Heart left ventricle (tissue), 16 donors: ENCODE data around the gene TOP1. TPM values are rescaled to one million over a fixed set of nuclear protein-coding genes. Genes with fewer than 3 reads are reported as not detected.

Experiments used
- ATAC-seq, 4 donors: fragments of 200-7000 bp; cut with Tn5 transposase; one replicate each; pipeline ENCODE4 v1.9.1; 2020 to 2022; ENCODE audit warnings: moderate library complexity in 4 of 4, mild to moderate bottlenecking in 3 of 4, moderate number of reproducible peaks in 1 of 4
- DNase-seq, 5 donors: peaks; one replicate each; pipeline ENCODE4 v3.0.0-alpha.2; 2020
- H3K27ac ChIP-seq, 12 donors: fragments of 200-600 bp; sonication (generic) in 4 of 12; one replicate each; pipeline versions ENCODE4 v1.5.0 to v1.8.0; 2016 to 2022; ENCODE audit warnings: mild to moderate bottlenecking in 2 of 12
- H3K27me3 ChIP-seq, 9 donors: fragments of 200-600 bp; sonication (generic) in 2 of 9; one replicate each; pipeline versions ENCODE4 v1.5.1 to v1.8.0; 2016 to 2022; ENCODE audit warnings: mild to moderate bottlenecking in 3 of 9
- H3K36me3 ChIP-seq, 9 donors: fragments of 200-600 bp; sonication (generic) in 2 of 9; one replicate each; pipeline versions ENCODE4 v1.5.0 to v1.8.0; 2018 to 2022; ENCODE audit warnings: mild to moderate bottlenecking in 2 of 9
- H3K4me1 ChIP-seq, 12 donors: fragments of 200-600 bp; sonication (generic) in 4 of 12; one replicate each; pipeline versions ENCODE4 v1.5.0 to v1.8.0; 2016 to 2022; ENCODE audit warnings: mild to moderate bottlenecking in 3 of 12
- H3K4me3 ChIP-seq, 12 donors: fragments of 200-600 bp; sonication (generic) in 4 of 12; one replicate each; pipeline versions ENCODE4 v1.5.0 to v1.8.0; 2017 to 2022; ENCODE audit warnings: mild to moderate bottlenecking in 9 of 12, moderate library complexity in 4 of 12
- H3K9me3 ChIP-seq, 12 donors: fragments of 200-600 bp; sonication (generic) in 4 of 12; one replicate each; pipeline versions ENCODE4 v1.5.0 to v1.8.0; 2016 to 2022; ENCODE audit warnings: mild to moderate bottlenecking in 1 of 12
- CTCF ChIP-seq, 12 donors: fragments of 200-600 bp; sonication (generic) in 4 of 12; IDR thresholded peaks; one replicate each; pipeline versions ENCODE4 v1.5.0 to v1.8.0; 2018 to 2022; ENCODE audit warnings: antibody characterized with exemption in 12 of 12, mild to moderate bottlenecking in 5 of 12
- POLR2A ChIP-seq, 2 donors: fragments of 450-650 bp; IDR thresholded peaks; one replicate each; pipeline ENCODE4 v1.6.1; 2017; ENCODE audit warnings: antibody characterized with exemption in 2 of 2, mild to moderate bottlenecking in 2 of 2, moderate library complexity in 2 of 2
- WGBS, 4 donors: extraction: QIAGEN DNeasy Blood & Tissue Kit in 2 of 4; methylation state at CpG; one replicate each; pipeline versions ENCODE4 v1.1.5 to v1.1.7; 2013 to 2018; 5-methylcytosine and 5-hydroxymethylcytosine counted together
- intact Hi-C, 10 donors: fragments of 100-400 bp; cut with DNase I; formaldehyde crosslinking; loops; one replicate each; pipeline versions ENCODE4 v1.11.1 to v1.14.2; 2022
- polyA plus RNA-seq, 2 donors: library from polyadenylated mRNA; stranded (reverse); fragments of 200-250 nt; gene quantifications; one replicate each; pipeline ENCODE4 v1.2.3, GENCODE V29; 2013
- total RNA-seq, 9 donors: library from RNA; depleted of rRNA in 2 of 9; stranded (reverse); fragments of >200 nt in 2 of 9; fragmentation: NEBNext Ultra II Directional in 3 of 9; extraction: Animal tissue kit (Norgen Biotek cat#: 25700) in 3 of 9; gene quantifications; one replicate each; pipeline versions ENCODE4 v1.1.0 to v1.2.4, GENCODE V29; 2016 to 2023
- donor health status: ischemic (EF 13 %, LVEDD 7.1; RV severe dilation, severe dysfunction).
- donor health status: healthy with polysubstance abuse.
- donor health status: DM: no; HTN: yes; CAD: no.
- donor health status: DM: no; HTN: no; CAD: no.
- donor health status: ischemic (EF 25% LVEDD 6.9; RV normal size, moderate dysfunction).
- donor health status: ischemic (EF 25% LVEDD 5.7; RV mildly dilated, moderate dysfunction).
- donor health status: healthy.
- donor health status: DM: yes; HTN: yes; CAD: no.
- donor health status: ischemic (EF 35%, LVEDD 5.7; RV mildly dilated, moderate dysfunction).
- donor health status: nonischemic (EF 11% LVEDD 7.7; RV severe dilation, severe dysfunction).
- donor health status: DM: yes; HTN: yes; CAD: no.
- donor health status: PGD.
- donor health status: ischemic (EF 29% LVEDD 5.4; RV normal size, mild dysfunction).
- donor health status: nonischemic (EF 23%, LVEDD 6.1; RV moderate dilation, normal function).

Gene TOP1
- total and polyA plus RNA-seq, 11 donors: 11.6 to 32.3 (median 21.4) TPM

GRCh38 chr20:41068806-41069205 is 40.2 kb downstream of the TOP1 start:
- Histone ChIP-seq H3K36me3 (peaks cover 0 to 39% (median 15%) of the 10 kb centered on the region in 9 donors), H3K4me3 (no peak overlapping the region), H3K4me1 (peaks cover 0 to 65% (median 32%) of the 10 kb centered on the region in 12 donors), H3K27me3 (no peaks in the 10 kb centered on the region), H3K27ac (no peak overlapping the region), H3K9me3 (no peaks in the 10 kb centered on the region)
- intact Hi-C loops: loop anchor here in 1 of 10 donors (5.0 kb wide), 1 partner anchor 37 kb away; no protein-coding TSS in a partner anchor
- ATAC-seq (no peak), DNase-seq (no peak)
- TF ChIP-seq CTCF (IDR thresholded peaks at IDR 0.05): no peak
- TF ChIP-seq POLR2A (IDR thresholded peaks at IDR 0.05): no peak
- 84 to 91% (median 89%) methylated on average over 3 of the region's 3 CpGs for WGBS, 4 donors

GRCh38 chr20:41072190-41072863 is 43.7 kb downstream of the TOP1 start:
- Histone ChIP-seq H3K4me1 (peaks cover 0 to 85% (median 43%) of the 10 kb centered on the region in 12 donors), H3K27ac (peak overlapping the region in 5 of 12 donors; percentile 5 to 63 (median 45)), H3K4me3 (no peak overlapping the region), H3K27me3 (no peaks in the 10 kb centered on the region), H3K9me3 (no peaks in the 10 kb centered on the region), H3K36me3 (peaks cover 0 to 22% (median 12%) of the 10 kb centered on the region in 9 donors)
- TF ChIP-seq CTCF (IDR thresholded peaks at IDR 0.05) (no peak), POLR2A (IDR thresholded peaks at IDR 0.05) (no peak)
- peak in 2 of 5 donors; percentile 9 to 43 for DNase-seq
- intact Hi-C loops: loop anchor here in 3 of 10 donors (5.0 kb wide), 2 partner anchors 35 to 45 kb away; partner anchors contain the start of gene TOP1 (in 2 of the 3)
- ATAC-seq: peak in 3 of 4 donors; percentile 78 to 82 (median 79)
- WGBS, 4 donors: 6 to 19% (median 14%) methylated on average over 3 of the region's 3 CpGs

DNA sequence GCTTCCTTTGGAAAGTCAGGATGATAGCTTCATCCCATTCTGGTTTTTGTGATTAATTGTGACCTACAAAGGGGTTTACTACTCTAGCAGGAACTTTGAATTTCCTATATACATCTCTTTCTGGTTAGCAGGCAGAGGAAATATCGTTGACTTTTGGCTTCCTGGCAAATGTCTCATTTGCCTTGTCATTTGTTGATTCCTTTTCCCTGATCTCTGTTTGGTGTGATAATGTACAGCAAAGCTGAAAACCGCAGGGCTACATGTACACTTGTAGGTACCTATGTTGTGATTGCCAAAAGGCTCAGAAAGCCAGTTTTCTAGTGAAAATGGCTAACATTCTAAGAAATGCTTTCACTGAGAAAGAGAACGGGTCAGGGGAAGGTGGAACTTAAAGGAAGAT is 44.3 kb downstream of the TOP1 start:
- DNase-seq: no peak
- Histone ChIP-seq H3K9me3 (no peaks in the 10 kb centered on the region), H3K27me3 (no peaks in the 10 kb centered on the region), H3K36me3 (peaks cover 0 to 26% (median 16%) of the 10 kb centered on the region in 9 donors), H3K27ac (peak overlapping the region in 4 of 12 donors; percentile 10 to 63 (median 52)), H3K4me1 (peaks cover 0 to 87% (median 46%) of the 10 kb centered on the region in 12 donors), H3K4me3 (no peak overlapping the region)
- ATAC-seq: no peak
- 37 to 48% (median 43%) methylated on average over 3 of the region's 3 CpGs for WGBS, 4 donors
- TF ChIP-seq POLR2A (IDR thresholded peaks at IDR 0.05) (no peak), CTCF (IDR thresholded peaks at IDR 0.05) (no peak)
- intact Hi-C loops: loop anchor here in 3 of 10 donors (5.0 kb wide), 2 partner anchors 36 to 46 kb away; partner anchors contain the start of gene TOP1 (in 2 of the 3)

DNA sequence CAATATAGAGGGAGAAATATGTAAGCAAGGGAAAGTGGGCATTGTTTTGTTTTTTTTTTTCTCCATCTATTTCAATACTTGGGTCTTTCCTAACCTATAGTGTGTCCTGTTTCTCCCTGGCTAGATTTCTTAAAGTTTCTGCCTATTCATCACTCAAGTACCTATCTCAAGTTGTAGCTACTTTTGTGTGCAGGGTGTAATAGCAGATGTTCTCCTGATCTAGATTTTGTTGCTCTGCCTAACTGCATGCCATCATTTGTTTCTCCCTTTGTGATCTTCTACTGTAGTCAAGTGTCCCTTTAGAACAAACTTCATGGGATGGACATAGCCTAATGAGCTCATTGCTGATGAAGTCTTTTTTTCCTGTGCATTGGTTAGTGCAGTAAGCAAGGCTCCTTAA is 45.8 kb downstream of the TOP1 start:
- intact Hi-C loops: loop anchor here in 3 of 10 donors (5.0 kb wide), 2 partner anchors 37 to 47 kb away; partner anchors contain the start of gene TOP1 (in 2 of the 3)
- peaks cover 0 to 92% (median 58%) of the 10 kb centered on the region in 12 donors for H3K4me1 ChIP-seq
- no peaks in the 10 kb centered on the region for H3K27me3 ChIP-seq

More for the DNA sequence above, 45.8 kb downstream of the TOP1 start:
- ATAC-seq (no peak), DNase-seq (no peak)
- Histone ChIP-seq H3K27ac (no peak overlapping the region), H3K4me3 (no peak overlapping the region), H3K9me3 (no peaks in the 10 kb centered on the region), H3K36me3 (peaks cover 0 to 28% (median 22%) of the 10 kb centered on the region in 9 donors)
- TF ChIP-seq CTCF (IDR thresholded peaks at IDR 0.05) (no peak), POLR2A (IDR thresholded peaks at IDR 0.05) (no peak)
